HEK293T (cell line): Measurements from ENCODE around the gene PLCL2.

ENCODE experiments used
- CTCF ChIA-PET: fragments of 350-600 bp; formaldehyde crosslinking; extraction: SDS; loops from one replicate; lab custom pipeline; 2021; ENCODE audit warnings: antibody characterized with exemption, inconsistent platforms; lab: Yijun Ruan, JAX
- POLR2A ChIA-PET: fragments of 350-600 bp; formaldehyde crosslinking; extraction: SDS; loops from one replicate; lab custom pipeline; 2020; ENCODE audit warnings: antibody characterized with exemption, inconsistent platforms; lab: Yijun Ruan, JAX
- DNase-seq: peaks from one replicate; pipeline ENCODE4 v3.0.0; 2012; ENCODE audit warnings: mixed read lengths; ENCODE audit errors: extremely low spot score
- ARNT ChIP-seq: fragments of 450-650 bp; IDR thresholded peaks from 2 replicates; pipeline ENCODE4 v1.6.1; 2017; ENCODE audit warnings: mild to moderate bottlenecking
- BHLHE40 ChIP-seq: fragments of 450-650 bp; IDR thresholded peaks from 2 replicates; pipeline ENCODE4 v1.6.1; 2016; ENCODE audit warnings: mild to moderate bottlenecking, moderate library complexity, borderline replicate concordance
- CTBP1 ChIP-seq: fragments of 450-650 bp; IDR thresholded peaks from 2 replicates; pipeline ENCODE4 v1.6.1; 2016; ENCODE audit warnings: borderline replicate concordance
- ELF4 ChIP-seq: fragments of 450-650 bp; IDR thresholded peaks from 2 replicates; pipeline ENCODE4 v1.6.1; 2017; ENCODE audit warnings: antibody characterized with exemption
- FOXA1 ChIP-seq: fragments of 450-650 bp; IDR thresholded peaks from 2 replicates; pipeline ENCODE4 v1.6.1; 2016; ENCODE audit warnings: mild to moderate bottlenecking
- FOXK2 ChIP-seq: fragments of 450-650 bp; IDR thresholded peaks from 2 replicates; pipeline ENCODE4 v1.6.1; 2016; ENCODE audit warnings: mild to moderate bottlenecking
- FOXM1 ChIP-seq: fragments of 450-650 bp; IDR thresholded peaks from 2 replicates; pipeline ENCODE4 v1.6.1; 2017; ENCODE audit warnings: mild to moderate bottlenecking, borderline replicate concordance
- HDGF ChIP-seq: fragments of 450-650 bp; IDR thresholded peaks from 2 replicates; pipeline ENCODE4 v1.6.1; 2017; ENCODE audit warnings: antibody characterized with exemption, borderline replicate concordance
- L3MBTL2 ChIP-seq: fragments of 450-650 bp; conservative IDR thresholded peaks from 2 replicates; pipeline ENCODE4 v1.6.1; 2016; ENCODE audit warnings: mild to moderate bottlenecking
- LEF1 ChIP-seq: fragments of 450-650 bp; IDR thresholded peaks from 2 replicates; pipeline ENCODE4 v1.6.1; 2017; ENCODE audit warnings: mild to moderate bottlenecking, borderline replicate concordance
- NFRKB ChIP-seq: fragments of 450-650 bp; IDR thresholded peaks from 2 replicates; pipeline ENCODE4 v1.6.1; 2016; ENCODE audit warnings: mild to moderate bottlenecking, moderate library complexity
- PKNOX1 ChIP-seq: fragments of 450-650 bp; IDR thresholded peaks from 2 replicates; pipeline ENCODE4 v1.6.1; 2016
- SP1 ChIP-seq: fragments of 450-650 bp; IDR thresholded peaks from 2 replicates; pipeline ENCODE4 v1.6.1; 2017
- SUZ12 ChIP-seq: fragments of 450-650 bp; IDR thresholded peaks from 2 replicates; pipeline ENCODE4 v1.6.1; 2016; ENCODE audit warnings: mild to moderate bottlenecking
- TARDBP ChIP-seq: fragments of 450-650 bp; IDR thresholded peaks from 2 replicates; pipeline ENCODE4 v1.6.1; 2016
- ZNF384 ChIP-seq: fragments of 450-650 bp; IDR thresholded peaks from 2 replicates; pipeline ENCODE4 v1.6.1; 2016

Gene PLCL2

DNA sequence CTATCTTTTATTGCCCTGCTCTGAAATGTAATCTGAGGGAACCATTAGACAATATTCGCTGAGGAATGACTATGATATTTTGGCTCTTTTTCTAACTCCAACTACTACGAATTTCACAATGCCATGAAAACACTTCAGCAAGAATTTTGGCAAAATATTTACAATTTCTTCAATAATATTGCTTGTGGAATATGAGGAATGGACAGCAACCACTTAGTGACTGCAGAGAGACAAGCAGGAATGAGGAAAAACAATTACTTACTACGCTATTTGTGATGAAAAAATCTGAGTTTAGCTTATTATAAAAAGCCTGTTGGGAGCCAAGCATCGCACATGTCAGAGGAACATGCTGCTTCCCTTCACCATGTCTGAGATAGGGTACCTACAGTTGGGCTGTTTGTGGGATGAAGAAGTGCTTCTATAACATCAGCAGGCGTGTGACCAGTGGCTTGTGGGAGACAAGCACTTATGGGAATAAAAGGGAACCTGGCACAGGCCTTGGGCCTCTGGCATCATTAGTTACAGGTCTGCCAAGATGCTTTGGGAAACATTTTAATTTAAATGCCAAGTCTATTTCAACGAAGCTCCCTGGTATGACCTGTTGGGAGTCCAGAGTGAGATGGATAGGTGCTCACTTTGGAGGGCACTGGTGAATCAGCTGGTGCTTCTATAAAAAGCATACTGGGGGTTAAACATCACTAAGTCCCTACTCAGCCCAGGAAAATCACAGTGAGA, 2.7 kb upstream of the PLCL2 start:
- no peak for DNase-seq
- CTCF ChIA-PET = no interaction called here
- POLR2A ChIA-PET = no interaction called here
- TF ChIP-seq NFRKB (no peak), TARDBP (no peak)

DNA sequence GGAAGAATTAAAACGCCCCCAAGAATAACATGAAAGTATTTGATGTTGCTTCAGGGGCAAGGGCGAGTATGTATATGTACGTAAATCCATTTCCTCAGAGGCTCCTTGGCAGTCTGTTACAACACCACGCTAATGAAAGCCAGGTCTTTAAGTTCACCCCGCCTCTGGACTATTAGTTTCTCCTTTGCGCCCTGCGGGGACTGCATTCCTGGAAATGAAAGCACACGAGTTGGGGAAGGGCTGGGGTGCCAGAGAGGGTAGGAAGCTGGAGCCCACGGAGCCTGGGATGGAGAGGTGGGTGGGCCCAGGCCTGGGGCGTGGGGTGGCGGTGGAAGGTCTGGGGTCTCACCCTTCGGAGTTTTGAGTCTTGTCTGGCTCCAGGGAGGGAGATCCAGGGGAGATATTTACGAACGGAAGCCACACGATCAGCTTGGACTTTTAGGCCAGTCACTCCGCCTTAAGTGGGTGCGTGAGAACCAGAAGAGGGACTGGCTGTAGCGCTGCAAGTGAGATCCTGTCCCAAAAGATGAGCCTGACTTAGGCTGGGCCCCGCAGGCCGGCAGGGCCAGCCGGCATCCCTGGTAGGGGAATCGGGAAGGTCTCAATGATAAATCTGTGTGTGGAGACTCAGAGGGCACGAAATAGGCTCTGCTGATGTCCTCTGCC, 1.6 kb upstream of the PLCL2 start:
- no peak for TF ChIP-seq CTBP1
- TF ChIP-seq FOXM1 = no peak
- no peak for TF ChIP-seq PKNOX1
- no peak for TF ChIP-seq FOXK2
- no peak for TF ChIP-seq ZNF384
- no peak for TF ChIP-seq HDGF
- no peak for TF ChIP-seq SP1
- no peak for TF ChIP-seq FOXA1
- TF ChIP-seq ARNT = no peak
- TF ChIP-seq L3MBTL2 = no peak
- no peak for TF ChIP-seq TARDBP
- TF ChIP-seq SUZ12 = no peak
- TF ChIP-seq LEF1 = no peak
- no peak for TF ChIP-seq BHLHE40
- TF ChIP-seq ELF4 = no peak
- no peak for TF ChIP-seq NFRKB
- DNase-seq = no peak
- ChIA-PET CTCF (interaction anchor here (1.2 to 2.4 kb wide), 4 partner anchors 8 to 157 kb away, joined by 4 to 10 read pairs (median 4); no protein-coding TSS in a partner anchor), POLR2A (interaction anchor here (1.0 to 1.9 kb wide), 2 partner anchors 11 to 60 kb away, joined by 3 to 9 read pairs; no protein-coding TSS in a partner anchor)

DNA sequence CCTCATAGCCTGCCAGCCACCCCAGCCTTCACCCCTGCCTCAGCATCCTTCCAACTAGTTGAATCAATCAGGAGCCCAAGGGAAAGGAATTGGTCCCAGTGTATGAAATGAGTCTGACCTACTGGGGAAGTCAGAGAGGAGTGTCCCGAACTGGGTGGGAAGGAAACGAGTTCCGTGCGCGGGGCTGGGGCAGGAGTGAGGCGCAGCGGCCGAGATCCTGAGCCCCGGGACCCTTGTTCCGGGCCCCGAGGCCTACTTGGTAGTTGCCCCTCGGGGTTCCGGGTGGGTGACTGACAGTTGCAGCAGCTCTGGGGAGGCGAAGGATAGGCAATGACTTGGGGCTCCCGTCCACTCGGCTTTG, 1.1 kb upstream of the PLCL2 start:
- TF ChIP-seq SP1 (no peak), FOXK2 (no peak), NFRKB (no peak), HDGF (no peak), L3MBTL2 (no peak), FOXA1 (no peak), ARNT (no peak), TARDBP (no peak), ELF4 (no peak), SUZ12 (no peak), ZNF384 (no peak), PKNOX1 (no peak), LEF1 (no peak), CTBP1 (no peak), FOXM1 (no peak), BHLHE40 (no peak)
- DNase-seq = no peak
- ChIA-PET CTCF (interaction anchor here (0.8 to 2.4 kb wide), 8 partner anchors 8 to 156 kb away, joined by 3 to 10 read pairs (median 4); no protein-coding TSS in a partner anchor), POLR2A (interaction anchor here (0.6 to 1.9 kb wide), 3 partner anchors 11 to 157 kb away, joined by 3 to 9 read pairs (median 3); no protein-coding TSS in a partner anchor)

- ChIA-PET CTCF (interaction anchor here (0.8 to 2.4 kb wide), 8 partner anchors 9 to 156 kb away, joined by 3 to 10 read pairs (median 4); no protein-coding TSS in a partner anchor), POLR2A (interaction anchor here (0.6 to 1.9 kb wide), 3 partner anchors 12 to 156 kb away, joined by 3 to 9 read pairs (median 3); no protein-coding TSS in a partner anchor)
- DNase-seq = peak; percentile 89
- TF ChIP-seq ELF4 = no peak
- peak; percentile 76 for TF ChIP-seq L3MBTL2
- no peak; the same call in 1 of the 2 replicates for TF ChIP-seq TARDBP
- no peak for TF ChIP-seq ARNT
- TF ChIP-seq HDGF = 0 out of 2 replicates have a peak, but pooled peaks have one; percentile 74
- TF ChIP-seq FOXM1 = no peak
Observed at GRCh38 chr3:16884084-16884747, 539 bp upstream of the PLCL2 start.

GRCh38 chr3:16885593-16886302, 993 bp downstream of the PLCL2 start:
- no peak for DNase-seq
- ChIA-PET CTCF (interaction anchor here (1.7 to 2.4 kb wide), 2 partner anchors 13 to 14 kb away, joined by 5 to 10 read pairs; no protein-coding TSS in a partner anchor), POLR2A (interaction anchor here (0.8 to 1.4 kb wide), 3 partner anchors 13 to 109 kb away, joined by 3 read pairs; no protein-coding TSS in a partner anchor)
- TF ChIP-seq L3MBTL2 (no peak), CTBP1 (no peak), FOXM1 (no peak), SUZ12 (no peak), LEF1 (no peak), FOXK2 (no peak), HDGF (no peak), SP1 (no peak), ARNT (no peak), TARDBP (no peak), ZNF384 (no peak), NFRKB (no peak), PKNOX1 (no peak), BHLHE40 (no peak)
